GM19397 (cell line): Measurements from ENCODE around the gene OST4.

Source experiments
- ATAC-seq: cut with Tn5 transposase; IDR thresholded peaks from one replicate; pipeline ENCODE4 v1.9.1; 2021; ENCODE audit warnings: mild to moderate bottlenecking, moderate library complexity; ENCODE audit not compliant: unreplicated experiment

Gene OST4

GRCh38 chr2:27054721-27055120 is 16.7 kb downstream of the OST4 start:
- no peak for ATAC-seq

- no peak for ATAC-seq
Measured at GRCh38 chr2:27053776-27054175, 17.7 kb downstream of the OST4 start.

GRCh38 chr2:27053321-27053720 is 18.1 kb downstream of the OST4 start:
- no peak for ATAC-seq

- no peak for ATAC-seq
Measured at GRCh38 chr2:27051902-27052645, 19.4 kb downstream of the OST4 start.

GRCh38 chr2:27050996-27051901 is 20.2 kb downstream of the OST4 start, which contains the start of gene AGBL5:
TSS of gene AGBL5 (plus strand) at chr2:27051668. CDS start at chr2:27052959, 1,291 bp downstream.
- ATAC-seq, result peak; percentile 66

GRCh38 chr2:27050281-27050995 is 21.0 kb downstream of the OST4 start:
- ATAC-seq, result peak; percentile 47

- ATAC-seq, result peak; percentile 15
Measured at GRCh38 chr2:27049422-27050280, 21.8 kb downstream of the OST4 start.

GRCh38 chr2:27042985-27043634 is 28.3 kb downstream of the OST4 start:
- ATAC-seq, result no peak

- no peak for ATAC-seq
Measured at GRCh38 chr2:27042159-27042661, 29.2 kb downstream of the OST4 start.

- no peak for ATAC-seq
Measured at GRCh38 chr2:27041752-27042151, 29.7 kb downstream of the OST4 start.

- ATAC-seq, result no peak
Measured at GRCh38 chr2:27040282-27040681, 31.2 kb downstream of the OST4 start.

GRCh38 chr2:27039871-27040270 is 31.6 kb downstream of the OST4 start:
- no peak for ATAC-seq

- no peak for ATAC-seq
Measured at GRCh38 chr2:27039426-27039825, 32.0 kb downstream of the OST4 start.

GRCh38 chr2:27038631-27039339 is 32.7 kb downstream of the OST4 start:
- no peak for ATAC-seq

GRCh38 chr2:27038012-27038411 is 33.4 kb downstream of the OST4 start:
- ATAC-seq, result no peak

GRCh38 chr2:27033253-27033852 is 38.1 kb downstream of the OST4 start:
- no peak for ATAC-seq

GRCh38 chr2:27032495-27033252 is 38.8 kb downstream of the OST4 start, which contains the start of gene TMEM214:
TSS of gene TMEM214 (plus strand) at chr2:27032965. CDS start at chr2:27033016, 51 bp downstream.
- ATAC-seq, result peak; percentile 91

- ATAC-seq, result no peak
Measured at GRCh38 chr2:27029051-27029450, 42.4 kb downstream of the OST4 start.
